ENCODE data around the gene ITGB5.

GRCh38 chr3:124885466-124886167 lies 1.5 kb downstream of the ITGB5 start:
- TF ChIP-seq EZH2 (IDR thresholded peaks at IDR 0.05; ENCODE audit: borderline replicate concordance, low read depth, low read length, poor library complexity, severe bottlenecking) (no peak), CTCF (conservative IDR thresholded peaks at IDR 0.05; ENCODE audit: low read depth, low read length) (no peak)
